ENCODE data around the gene TNIP2.

Gene TNIP2

DNA sequence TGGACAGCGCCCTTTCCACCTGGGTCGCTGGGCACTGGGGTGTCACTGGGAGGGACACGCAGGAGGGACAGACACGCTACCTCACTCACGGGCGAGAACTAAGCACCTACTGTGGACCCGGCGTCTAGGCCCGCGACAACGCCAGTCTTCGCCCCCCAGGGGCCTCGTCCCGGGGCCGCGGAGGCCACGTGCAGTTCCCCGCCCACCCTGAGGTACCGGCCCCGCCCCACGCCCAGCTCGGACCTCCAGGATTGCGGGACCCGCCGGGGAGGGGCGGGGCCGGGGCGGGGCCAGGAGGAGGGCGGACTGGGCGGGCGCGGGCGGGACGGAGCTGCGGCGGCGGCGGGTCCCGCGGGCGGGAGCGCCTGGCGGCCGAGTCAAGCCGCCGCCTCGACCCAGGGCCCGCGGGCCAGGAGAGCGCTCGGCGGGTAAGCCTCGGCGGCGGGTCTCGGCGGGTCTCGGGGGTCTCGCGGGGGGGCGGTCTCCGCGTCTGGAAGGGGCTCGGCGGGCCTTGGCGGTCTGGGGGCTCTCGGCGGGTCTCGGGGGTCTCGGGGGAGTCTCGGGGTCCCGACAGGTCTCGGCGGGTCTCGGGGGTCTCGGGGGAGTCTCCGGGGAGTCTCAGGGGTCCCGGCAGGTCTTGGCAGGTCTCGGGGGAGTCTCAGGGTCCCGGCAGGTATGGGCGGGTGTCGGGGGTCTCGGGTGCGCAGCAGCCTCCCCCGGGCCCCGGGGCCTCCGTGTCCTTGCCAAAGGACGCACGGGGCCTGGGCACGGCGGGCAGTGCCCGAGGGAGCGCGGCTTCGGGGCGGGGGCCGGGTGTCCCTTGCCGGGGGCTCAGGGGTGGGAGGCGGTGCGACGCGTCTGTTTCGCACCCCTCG is 36.8 kb upstream of the TNIP2 start, which contains the start of gene SH3BP2:
Gene SH3BP2 (plus strand): TSS at position 375 of the 875 bp plus-strand sequence. CDS start 27,533 bp downstream, outside the sequence.
- peaks cover 8% of the 10 kb centered on the region for H3K4me1 ChIP-seq (ENCODE audit: control insufficient read depth, insufficient read depth, low read length)
- H3K27ac ChIP-seq (ENCODE audit: low read length) = no peak within 1 kb of the TSS
- H3K4me3 ChIP-seq (ENCODE audit: low read length) = peak within 1 kb of the TSS; percentile 38; the same call in 1 of the 2 replicates
- no peaks in the 10 kb centered on the region; the same call in 1 of the 2 replicates for H3K36me3 ChIP-seq (ENCODE audit: control insufficient read depth, insufficient read depth, low read length)
- WGBS (ENCODE audit: insufficient coverage, insufficient read length) = no CpG with 5 or more reads among the region's 104 CpGs
- H3K27me3 ChIP-seq (ENCODE audit: control insufficient read depth, insufficient read depth, low read length) = peaks cover 2% of the 10 kb centered on the region; the same call in 1 of the 2 replicates
- DNase-seq (ENCODE audit: low read depth, low spot score) = no peak
- no peaks in the 10 kb centered on the region for H3K9me3 ChIP-seq (ENCODE audit: control insufficient read depth, insufficient read depth, low read length)

DNA sequence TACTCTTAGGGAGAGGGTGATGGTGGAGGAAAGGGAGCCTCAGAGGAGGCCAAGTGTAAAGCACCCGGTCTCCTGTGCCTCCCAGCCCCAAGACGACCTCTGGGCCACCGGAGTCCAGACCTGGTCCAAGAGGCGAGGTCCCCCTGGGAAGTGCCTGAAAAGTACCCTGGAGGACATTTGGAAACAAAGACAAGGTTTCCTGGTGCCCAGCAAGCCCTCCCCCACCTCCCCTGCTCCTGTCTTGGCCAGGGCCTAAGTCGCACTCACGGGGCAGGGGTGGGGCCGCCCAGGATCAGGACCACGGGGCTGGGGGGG is 36.2 kb upstream of the TNIP2 start:
- Histone ChIP-seq H3K9me3 (ENCODE audit: control insufficient read depth, insufficient read depth, low read length) (no peaks in the 10 kb centered on the region), H3K36me3 (ENCODE audit: control insufficient read depth, insufficient read depth, low read length) (no peaks in the 10 kb centered on the region; the same call in 1 of the 2 replicates), H3K27me3 (ENCODE audit: control insufficient read depth, insufficient read depth, low read length) (peaks cover 2% of the 10 kb centered on the region; the same call in 1 of the 2 replicates), H3K4me3 (ENCODE audit: low read length) (no peak overlapping the region), H3K27ac (ENCODE audit: low read length) (no peak overlapping the region), H3K4me1 (ENCODE audit: control insufficient read depth, insufficient read depth, low read length) (peaks cover 8% of the 10 kb centered on the region)
- no peak for DNase-seq (ENCODE audit: low read depth, low spot score)
- no CpG with 5 or more reads among the region's 8 CpGs for WGBS (ENCODE audit: insufficient coverage, insufficient read length)

DNA sequence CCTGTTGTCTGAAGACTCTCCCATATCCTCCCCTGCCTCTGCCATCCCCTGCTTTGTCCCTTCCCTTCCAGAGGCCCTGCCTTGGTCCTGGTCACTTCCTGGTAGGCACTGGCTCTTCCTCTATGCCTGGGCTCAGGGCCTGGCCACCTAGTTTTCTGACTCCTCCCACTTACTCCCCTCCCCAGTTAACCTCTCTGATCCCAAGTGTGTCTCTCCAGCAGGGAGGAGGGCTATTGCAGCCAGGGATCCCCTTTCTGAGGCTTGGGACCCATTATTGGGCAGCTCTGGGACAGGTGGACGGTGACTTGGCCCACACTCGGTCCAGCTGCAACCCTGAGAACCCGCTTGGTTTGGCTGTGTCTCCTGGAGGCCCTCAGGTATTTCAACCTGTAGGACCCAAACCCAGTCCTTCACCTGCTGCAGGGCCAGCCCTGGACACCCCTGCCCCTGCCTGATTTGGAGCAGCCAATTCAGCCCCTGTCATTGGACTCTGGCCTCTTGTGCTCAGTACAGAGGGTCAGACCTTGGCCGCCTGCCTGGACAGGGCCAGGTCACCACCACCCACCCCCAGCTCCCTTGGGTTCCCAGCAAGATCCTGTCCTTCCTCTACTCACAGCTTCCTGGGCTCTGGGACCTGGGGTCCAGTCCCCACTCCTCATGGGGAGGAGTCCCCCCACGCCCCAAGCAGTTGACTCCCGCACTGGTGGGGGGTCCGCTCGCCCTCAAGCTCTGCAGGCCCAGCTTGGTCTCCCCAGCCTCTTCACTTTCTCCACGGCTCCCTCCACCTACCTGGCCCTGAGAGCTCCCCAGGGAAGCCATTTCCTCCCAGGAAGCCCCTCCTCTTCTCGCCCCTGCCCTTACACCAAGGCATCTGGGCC is 35.6 kb upstream of the TNIP2 start:
- no peaks in the 10 kb centered on the region for H3K9me3 ChIP-seq (ENCODE audit: control insufficient read depth, insufficient read depth, low read length)
- no peak overlapping the region for H3K4me3 ChIP-seq (ENCODE audit: low read length)
- H3K27me3 ChIP-seq (ENCODE audit: control insufficient read depth, insufficient read depth, low read length) = peaks cover 2% of the 10 kb centered on the region; the same call in 1 of the 2 replicates
- no peak overlapping the region for H3K27ac ChIP-seq (ENCODE audit: low read length)
- WGBS (ENCODE audit: insufficient coverage, insufficient read length) = no CpG with 5 or more reads among the region's 10 CpGs
- no peaks in the 10 kb centered on the region; the same call in 1 of the 2 replicates for H3K36me3 ChIP-seq (ENCODE audit: control insufficient read depth, insufficient read depth, low read length)
- DNase-seq (ENCODE audit: low read depth, low spot score) = no peak
- peaks cover 8% of the 10 kb centered on the region for H3K4me1 ChIP-seq (ENCODE audit: control insufficient read depth, insufficient read depth, low read length)

DNA sequence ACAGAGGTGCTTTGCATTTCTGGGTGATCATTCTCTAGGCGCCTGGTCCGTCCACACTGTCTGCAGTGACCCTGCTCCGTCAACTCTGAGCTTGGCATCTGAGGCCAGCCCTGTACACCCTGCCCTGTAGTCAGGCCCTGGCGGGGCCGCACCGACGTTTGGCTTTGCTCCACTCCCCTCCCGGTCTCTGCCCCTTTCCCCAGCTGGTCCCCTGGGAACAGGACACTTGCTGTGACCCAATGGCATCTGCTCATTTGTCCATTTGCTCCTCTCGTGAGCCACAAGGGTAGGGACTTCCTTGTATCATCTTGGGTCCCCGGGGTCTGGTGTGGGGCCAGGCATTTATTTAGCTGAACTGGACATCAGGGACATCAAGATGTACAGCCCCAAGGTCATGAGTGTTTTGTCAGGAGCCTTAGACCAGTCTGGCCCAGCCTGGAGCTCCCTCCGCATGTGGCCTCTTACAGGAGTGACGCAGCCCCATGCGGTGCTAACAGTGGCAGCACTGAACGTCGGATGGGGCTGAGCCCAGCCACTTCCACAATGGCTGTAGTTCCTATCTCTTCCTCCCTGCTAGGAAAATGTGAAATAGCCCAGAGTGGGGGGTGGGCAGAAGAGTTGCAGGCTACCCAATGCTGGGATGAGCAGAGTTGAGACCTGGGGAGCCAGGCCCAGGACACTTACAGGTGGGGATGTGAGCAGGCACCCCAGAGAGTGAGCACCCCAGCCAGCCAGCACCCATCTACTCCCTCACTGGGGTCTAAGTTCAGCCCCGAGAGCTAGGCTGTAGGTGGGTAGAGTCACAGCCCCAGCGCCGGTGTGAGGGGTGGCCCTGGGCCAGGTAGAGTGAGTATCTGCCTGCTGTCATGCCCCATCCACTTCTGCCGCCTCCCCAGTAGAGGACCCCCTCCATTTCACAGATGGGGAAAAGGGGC is 34.7 kb upstream of the TNIP2 start:
- Histone ChIP-seq H3K27ac (ENCODE audit: low read length) (no peak overlapping the region), H3K4me3 (ENCODE audit: low read length) (no peak overlapping the region), H3K4me1 (ENCODE audit: control insufficient read depth, insufficient read depth, low read length) (peaks cover 8% of the 10 kb centered on the region), H3K36me3 (ENCODE audit: control insufficient read depth, insufficient read depth, low read length) (no peaks in the 10 kb centered on the region; the same call in 1 of the 2 replicates), H3K9me3 (ENCODE audit: control insufficient read depth, insufficient read depth, low read length) (no peaks in the 10 kb centered on the region), H3K27me3 (ENCODE audit: control insufficient read depth, insufficient read depth, low read length) (peaks cover 2% of the 10 kb centered on the region; the same call in 1 of the 2 replicates)
- no CpG with 5 or more reads among the region's 19 CpGs for WGBS (ENCODE audit: insufficient coverage, insufficient read length)
- DNase-seq (ENCODE audit: low read depth, low spot score) = no peak

DNA sequence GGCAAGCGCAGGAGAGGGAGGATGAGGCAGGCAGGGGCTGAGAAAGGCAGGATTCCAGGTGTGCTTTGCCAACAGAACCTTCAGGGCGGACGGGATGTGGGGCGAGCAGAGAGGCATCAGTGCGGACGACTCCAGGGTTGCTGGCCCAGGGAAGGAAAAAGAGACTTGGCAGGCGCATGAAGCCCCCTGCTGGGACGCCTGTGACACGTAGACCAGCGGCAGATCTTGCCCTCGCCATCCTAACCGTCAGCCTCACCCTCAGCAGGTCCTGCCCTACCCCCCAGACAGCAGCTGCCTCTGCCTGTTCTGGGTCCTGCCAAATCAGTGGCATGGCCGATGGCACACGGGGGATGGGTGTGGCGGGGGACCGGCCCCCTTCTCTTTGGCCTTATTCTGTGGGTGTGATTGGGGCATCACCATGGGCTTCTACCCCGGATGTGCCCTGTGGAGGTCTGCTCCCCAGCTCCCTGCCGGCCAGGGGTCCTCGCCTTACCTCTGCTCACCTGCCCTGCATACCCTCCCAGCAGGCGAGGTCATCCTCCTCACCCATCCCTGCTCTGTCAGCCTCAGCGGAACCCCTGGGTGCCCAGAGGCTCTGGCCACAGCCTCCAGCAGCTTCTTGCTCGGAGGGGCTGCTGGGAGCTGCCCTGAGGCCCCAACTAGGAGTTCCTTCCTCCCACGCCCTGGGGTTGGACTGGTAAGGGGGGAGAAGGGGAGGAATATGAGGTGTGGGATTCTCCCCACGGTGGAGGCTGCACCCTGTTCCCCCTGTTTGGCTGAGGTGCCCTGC is 33.9 kb upstream of the TNIP2 start:
- H3K4me1 ChIP-seq (ENCODE audit: control insufficient read depth, insufficient read depth, low read length) = peaks cover 8% of the 10 kb centered on the region
- H3K4me3 ChIP-seq (ENCODE audit: low read length) = no peak overlapping the region
- peaks cover 2% of the 10 kb centered on the region; the same call in 1 of the 2 replicates for H3K27me3 ChIP-seq (ENCODE audit: control insufficient read depth, insufficient read depth, low read length)
- no peak overlapping the region for H3K27ac ChIP-seq (ENCODE audit: low read length)
- DNase-seq (ENCODE audit: low read depth, low spot score) = no peak
- H3K9me3 ChIP-seq (ENCODE audit: control insufficient read depth, insufficient read depth, low read length) = no peaks in the 10 kb centered on the region
- no CpG with 5 or more reads among the region's 24 CpGs for whole genome bisulfite sequencing (ENCODE audit: insufficient coverage, insufficient read length)
- H3K36me3 ChIP-seq (ENCODE audit: control insufficient read depth, insufficient read depth, low read length) = no peaks in the 10 kb centered on the region; the same call in 1 of the 2 replicates

DNA sequence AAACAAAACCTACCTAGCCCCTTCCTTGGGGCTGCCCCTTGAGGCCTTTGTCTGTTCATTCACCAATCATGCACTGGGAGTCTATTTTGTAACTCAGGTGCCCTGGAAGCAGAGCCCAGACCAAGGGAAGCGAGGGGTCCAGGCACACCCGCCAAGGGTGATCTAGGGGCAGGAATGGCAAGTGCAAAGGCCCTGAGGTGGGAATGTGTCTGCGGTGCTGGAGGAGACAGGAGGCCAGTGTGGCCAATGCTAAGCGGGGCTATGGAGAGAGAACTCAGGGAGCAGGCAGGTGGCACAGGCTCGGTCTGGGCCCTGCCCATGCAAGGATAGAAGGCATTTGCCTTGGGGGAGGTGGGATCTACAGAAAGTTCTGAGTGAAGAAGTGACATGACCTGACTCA is 33.2 kb upstream of the TNIP2 start:
- Histone ChIP-seq H3K4me3 (ENCODE audit: low read length) (no peak overlapping the region), H3K36me3 (ENCODE audit: control insufficient read depth, insufficient read depth, low read length) (no peaks in the 10 kb centered on the region; the same call in 1 of the 2 replicates), H3K27ac (ENCODE audit: low read length) (no peak overlapping the region), H3K9me3 (ENCODE audit: control insufficient read depth, insufficient read depth, low read length) (no peaks in the 10 kb centered on the region), H3K4me1 (ENCODE audit: control insufficient read depth, insufficient read depth, low read length) (peaks cover 8% of the 10 kb centered on the region), H3K27me3 (ENCODE audit: control insufficient read depth, insufficient read depth, low read length) (peaks cover 2% of the 10 kb centered on the region; the same call in 1 of the 2 replicates)
- DNase-seq (ENCODE audit: low read depth, low spot score) = no peak
- no CpG with 5 or more reads among the region's 5 CpGs for WGBS (ENCODE audit: insufficient coverage, insufficient read length)

DNA sequence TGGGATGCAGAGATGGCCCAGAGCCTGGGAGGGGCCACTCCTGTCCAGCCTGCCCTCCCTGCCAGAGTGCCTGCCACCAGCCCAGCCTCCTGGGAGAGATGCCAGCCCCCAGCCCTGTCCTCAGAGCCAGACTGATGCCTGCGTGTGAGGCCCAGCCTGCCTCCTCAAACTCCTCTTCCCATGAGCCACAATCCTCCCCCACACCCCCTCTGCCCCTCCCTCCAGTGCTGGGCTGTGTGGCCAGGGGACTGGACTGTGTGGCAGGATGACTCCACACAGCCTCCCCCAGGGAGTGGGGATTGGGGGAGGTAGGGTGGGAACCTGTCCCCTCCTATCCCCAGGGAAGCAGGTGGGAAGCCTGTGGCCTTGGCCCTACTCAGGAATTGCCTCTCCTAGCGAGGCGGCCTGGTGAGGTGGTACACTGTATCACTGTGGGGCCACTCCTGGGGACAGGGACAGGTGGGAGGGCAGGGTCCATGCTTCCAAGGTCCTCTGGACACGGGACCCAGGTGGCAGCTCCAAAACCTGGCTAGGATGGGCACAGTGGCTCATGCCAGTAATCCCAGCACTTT is 32.5 kb upstream of the TNIP2 start:
- H3K4me3 ChIP-seq (ENCODE audit: low read length) = no peak overlapping the region
- H3K27ac ChIP-seq (ENCODE audit: low read length) = no peak overlapping the region
- no peaks in the 10 kb centered on the region for H3K9me3 ChIP-seq (ENCODE audit: control insufficient read depth, insufficient read depth, low read length)
- H3K27me3 ChIP-seq (ENCODE audit: control insufficient read depth, insufficient read depth, low read length) = no peaks in the 10 kb centered on the region; the same call in 1 of the 2 replicates
- no peak for DNase-seq (ENCODE audit: low read depth, low spot score)
- no CpG with 5 or more reads among the region's 4 CpGs for WGBS (ENCODE audit: insufficient coverage, insufficient read length)
- peaks cover 5% of the 10 kb centered on the region for H3K4me1 ChIP-seq (ENCODE audit: control insufficient read depth, insufficient read depth, low read length)
- H3K36me3 ChIP-seq (ENCODE audit: control insufficient read depth, insufficient read depth, low read length) = no peaks in the 10 kb centered on the region

DNA sequence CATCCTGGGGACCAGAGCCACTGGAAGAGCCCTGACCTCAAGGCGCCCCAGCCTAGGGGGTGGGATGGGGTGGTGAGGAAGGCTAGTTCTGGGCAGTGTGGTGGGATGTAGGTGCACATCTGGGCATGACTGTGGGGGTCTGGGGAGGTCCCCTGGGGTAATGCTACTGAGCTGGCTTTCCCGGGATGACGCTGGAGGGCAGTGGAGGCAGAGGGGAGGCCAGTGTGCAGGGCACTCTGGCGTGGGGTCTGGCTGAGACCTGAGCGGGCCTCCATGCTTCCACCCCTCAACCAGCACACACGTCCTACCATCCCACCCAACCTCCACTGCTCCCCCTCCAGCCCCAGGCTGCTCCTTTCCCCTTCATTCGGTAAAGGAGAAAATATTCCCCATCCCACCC is 32.0 kb upstream of the TNIP2 start:
- H3K36me3 ChIP-seq (ENCODE audit: control insufficient read depth, insufficient read depth, low read length) = no peaks in the 10 kb centered on the region
- no peaks in the 10 kb centered on the region for H3K27me3 ChIP-seq (ENCODE audit: control insufficient read depth, insufficient read depth, low read length)
- no peaks in the 10 kb centered on the region for H3K9me3 ChIP-seq (ENCODE audit: control insufficient read depth, insufficient read depth, low read length)
- WGBS (ENCODE audit: insufficient coverage, insufficient read length) = no CpG with 5 or more reads among the region's 7 CpGs
- no peak overlapping the region for H3K4me3 ChIP-seq (ENCODE audit: low read length)
- H3K4me1 ChIP-seq (ENCODE audit: control insufficient read depth, insufficient read depth, low read length) = peaks cover 5% of the 10 kb centered on the region
- no peak overlapping the region for H3K27ac ChIP-seq (ENCODE audit: low read length)
- no peak for DNase-seq (ENCODE audit: low read depth, low spot score)

Data from iPS DF 6.9 (cell line).